22Rv1 (cell line): ENCODE measurements around the gene KIF11.

Experiments
- ZFX ChIP-seq: fragments of 450-650 bp; IDR thresholded peaks from 2 replicates; pipeline ENCODE4 v1.6.1; 2017; ENCODE audit warnings: antibody characterized with exemption, borderline replicate concordance
- TF ChIP-seq, protein P1 (sequence below): fragments of 450-650 bp; IDR thresholded peaks from 2 replicates; pipeline ENCODE4 v1.5.1; 2017; ENCODE audit warnings: mild to moderate bottlenecking

DNA sequence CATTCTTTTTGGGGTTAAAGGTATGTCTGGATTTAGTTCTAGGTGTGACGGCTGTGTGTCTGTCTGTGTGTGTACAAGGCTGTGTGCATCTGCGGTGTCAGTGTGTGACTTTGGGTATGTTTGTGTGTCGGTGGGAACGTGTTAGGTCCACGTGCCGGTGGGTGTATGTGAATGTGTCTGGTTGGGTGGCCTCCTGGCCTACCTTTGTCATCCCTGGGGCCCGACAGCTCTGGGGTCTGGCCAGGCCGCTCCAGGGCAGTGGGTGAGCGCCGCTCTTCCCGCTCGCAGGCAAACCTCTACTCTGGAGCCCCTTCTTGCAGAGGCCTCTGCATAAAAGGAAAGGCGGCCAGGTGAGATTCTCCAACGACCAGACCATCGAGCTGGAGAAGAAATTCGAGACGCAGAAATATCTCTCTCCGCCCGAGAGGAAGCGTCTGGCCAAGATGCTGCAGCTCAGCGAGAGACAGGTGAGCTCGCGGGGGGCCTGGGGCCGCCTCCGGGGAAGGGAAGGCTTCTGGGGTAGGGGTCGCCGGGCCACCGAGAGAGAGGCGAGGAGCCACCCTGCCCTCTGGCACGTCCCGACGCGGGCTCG is 99.2 kb downstream of the KIF11 start:
- TF ChIP-seq, protein P1, sequence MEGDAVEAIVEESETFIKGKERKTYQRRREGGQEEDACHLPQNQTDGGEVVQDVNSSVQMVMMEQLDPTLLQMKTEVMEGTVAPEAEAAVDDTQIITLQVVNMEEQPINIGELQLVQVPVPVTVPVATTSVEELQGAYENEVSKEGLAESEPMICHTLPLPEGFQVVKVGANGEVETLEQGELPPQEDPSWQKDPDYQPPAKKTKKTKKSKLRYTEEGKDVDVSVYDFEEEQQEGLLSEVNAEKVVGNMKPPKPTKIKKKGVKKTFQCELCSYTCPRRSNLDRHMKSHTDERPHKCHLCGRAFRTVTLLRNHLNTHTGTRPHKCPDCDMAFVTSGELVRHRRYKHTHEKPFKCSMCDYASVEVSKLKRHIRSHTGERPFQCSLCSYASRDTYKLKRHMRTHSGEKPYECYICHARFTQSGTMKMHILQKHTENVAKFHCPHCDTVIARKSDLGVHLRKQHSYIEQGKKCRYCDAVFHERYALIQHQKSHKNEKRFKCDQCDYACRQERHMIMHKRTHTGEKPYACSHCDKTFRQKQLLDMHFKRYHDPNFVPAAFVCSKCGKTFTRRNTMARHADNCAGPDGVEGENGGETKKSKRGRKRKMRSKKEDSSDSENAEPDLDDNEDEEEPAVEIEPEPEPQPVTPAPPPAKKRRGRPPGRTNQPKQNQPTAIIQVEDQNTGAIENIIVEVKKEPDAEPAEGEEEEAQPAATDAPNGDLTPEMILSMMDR, result no peak
- TF ChIP-seq ZFX, result no peak
